Midbrain (tissue), 1 donor: ENCODE data around the gene PHKA1.
"Not testable (repeated sequence)": the region's sequence is repeated elsewhere in the genome, so short reads cannot be mapped to it uniquely, and the experiment has no call there.

Experiments used
- DNase-seq: peaks from one replicate; lab custom pipeline; 2025; lab: John Stamatoyannopoulos, UW

PHKA1 gene

GRCh38 chrX:72572248-72573157 is 141.6 kb downstream of the PHKA1 start, which contains the start of gene HDAC8:
HDAC8 (minus strand) TSS chrX:72572843; CDS start chrX:72572761, 82 bp downstream.
- DNase-seq: peak; percentile 79

- DNase-seq: no peak
Observed at GRCh38 chrX:72569786-72570185, 144.3 kb downstream of the PHKA1 start.

DNA sequence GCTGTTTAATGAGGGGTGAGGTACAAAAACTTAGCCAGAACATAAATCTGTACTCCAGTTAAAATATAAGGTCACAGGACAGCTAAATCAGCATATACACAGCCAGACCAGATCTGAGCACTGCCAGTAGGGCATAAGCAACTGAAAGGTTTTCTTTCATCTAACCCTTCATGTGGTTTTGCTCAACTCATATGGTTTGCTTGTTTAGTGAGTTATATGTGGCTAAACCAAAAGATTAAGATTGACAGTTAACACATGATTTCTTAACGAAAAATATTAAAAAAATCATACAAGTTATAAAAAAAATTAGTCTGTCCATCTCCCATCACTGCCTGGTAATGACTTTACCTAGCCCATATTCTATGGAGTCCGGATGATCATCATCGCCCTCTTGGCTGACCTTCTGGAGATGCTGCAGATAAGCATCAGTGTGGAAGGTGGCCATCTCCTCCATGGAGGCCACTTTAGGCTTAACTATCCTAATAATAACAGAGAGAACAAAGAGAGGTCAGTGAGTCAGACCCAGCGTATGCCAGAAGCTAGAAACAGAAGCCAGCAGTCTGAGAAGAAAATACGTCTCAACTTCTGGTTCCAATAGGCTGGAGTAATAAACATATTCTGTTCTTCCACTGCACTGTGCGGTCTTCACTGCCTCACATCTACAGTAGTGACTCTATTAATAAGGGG is 145.6 kb downstream of the PHKA1 start:
- no peak for DNase-seq

DNA sequence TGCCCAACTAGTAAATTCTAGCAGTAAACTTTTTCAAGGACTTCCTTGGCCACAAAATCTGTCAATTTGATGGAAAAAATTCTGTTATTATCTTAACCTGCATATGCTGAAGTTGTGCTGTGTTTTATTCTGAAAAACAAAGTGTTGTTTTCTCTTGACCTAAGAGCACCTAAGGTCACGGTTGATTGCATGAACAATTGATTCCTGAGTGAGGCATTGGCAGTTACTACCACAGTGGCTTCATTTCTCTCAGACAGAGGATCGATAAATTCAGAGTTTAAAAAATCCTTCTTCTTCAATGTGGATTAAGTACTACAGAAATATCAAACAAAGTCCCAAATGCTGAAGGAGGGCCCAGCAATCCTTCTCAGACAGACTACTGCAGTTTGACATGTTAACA is 147.7 kb downstream of the PHKA1 start:
- DNase-seq: no peak

- DNase-seq: not testable (repeated sequence)
Observed at GRCh38 chrX:72559655-72560054, 154.5 kb downstream of the PHKA1 start.

DNA sequence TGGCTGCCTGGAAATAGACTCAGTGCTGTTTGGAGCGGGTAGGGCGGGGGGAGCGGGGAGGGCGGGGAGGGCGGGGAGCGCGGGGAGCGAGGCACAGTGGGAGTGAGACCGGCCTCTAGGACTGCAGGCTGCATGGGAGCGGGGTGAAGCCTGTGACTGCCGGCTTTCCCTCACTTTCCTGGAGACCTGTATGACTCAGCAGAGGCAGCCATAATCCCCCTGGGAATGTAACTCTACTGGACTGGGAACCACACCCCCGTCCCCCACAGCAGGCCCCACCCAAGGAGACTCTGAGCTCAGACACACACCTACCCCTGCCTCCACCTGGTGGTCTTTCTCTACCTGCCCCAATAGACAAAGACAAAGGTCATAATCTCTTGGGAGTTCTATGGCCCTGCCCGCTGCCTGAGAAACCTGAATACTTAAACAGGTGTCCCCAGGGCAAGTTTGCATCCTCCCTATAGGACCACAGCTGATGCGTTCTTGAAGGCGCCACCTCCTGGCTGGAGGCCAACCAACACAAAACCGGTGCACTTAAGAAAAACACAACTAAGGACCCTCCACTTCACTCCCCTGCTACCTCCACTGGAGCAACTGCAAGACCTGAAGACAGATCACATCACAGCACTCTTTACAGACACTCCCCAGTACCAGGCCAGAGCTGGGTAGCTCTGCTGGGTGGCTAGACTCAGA is 159.5 kb downstream of the PHKA1 start:
- DNase-seq: no peak

DNA sequence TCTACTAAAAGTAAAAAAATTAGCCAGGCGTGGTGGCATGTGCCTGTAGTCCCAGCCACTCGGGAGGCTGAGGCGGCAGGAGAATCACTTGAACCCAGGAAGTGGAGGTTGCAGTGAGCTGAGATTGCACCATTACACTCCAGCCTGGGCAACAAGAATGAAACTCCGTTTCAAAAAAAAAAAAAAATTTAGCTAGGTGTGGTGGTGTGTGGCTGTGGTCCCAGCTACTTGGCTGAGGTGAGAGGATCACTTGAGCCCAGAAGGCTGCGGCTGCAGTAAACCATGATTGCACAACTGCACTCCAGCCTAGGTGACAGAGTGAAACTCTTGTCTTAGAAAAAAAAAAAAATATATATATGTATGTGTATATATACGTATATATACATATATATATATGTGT is 161.7 kb downstream of the PHKA1 start:
- not testable (repeated sequence) for DNase-seq

DNA sequence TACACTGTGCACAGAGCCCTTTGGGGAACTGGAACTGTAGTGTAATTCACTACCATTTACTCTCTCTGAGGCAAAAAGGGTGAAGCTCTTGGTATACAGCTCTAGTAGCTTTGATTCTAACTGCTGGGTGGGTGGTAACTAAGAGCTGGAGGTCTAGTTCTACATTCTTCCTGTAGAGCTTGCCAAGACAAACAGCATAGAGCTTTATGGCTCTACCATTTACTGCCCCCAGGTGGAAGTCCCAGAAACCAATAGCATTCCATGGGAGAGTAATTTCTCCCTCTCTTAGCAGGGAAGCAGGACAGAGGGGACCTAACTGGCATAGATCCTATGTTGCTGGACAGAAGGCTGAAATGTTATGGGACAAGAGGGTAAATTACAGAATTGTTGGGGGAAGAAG is 168.1 kb downstream of the PHKA1 start:
- no peak for DNase-seq

DNA sequence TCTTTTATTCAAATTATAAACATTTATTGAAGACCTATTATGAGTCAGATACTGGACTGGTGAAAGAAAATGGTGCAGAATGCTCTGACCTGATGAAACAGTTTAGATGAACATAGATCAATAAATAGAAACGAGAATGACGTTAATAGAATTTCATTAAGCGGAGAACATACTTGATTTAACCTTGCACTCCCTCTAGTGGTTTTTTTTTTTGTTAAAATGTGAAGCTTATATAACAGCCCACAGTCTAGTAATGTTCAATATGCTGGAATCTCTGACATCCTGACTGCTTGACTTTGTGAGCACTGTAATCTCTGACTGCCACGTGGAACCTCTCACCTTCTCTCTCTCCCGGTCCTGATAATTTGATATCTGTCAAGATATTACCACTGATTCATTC is 173.8 kb downstream of the PHKA1 start:
- DNase-seq: peak; percentile 2

DNA sequence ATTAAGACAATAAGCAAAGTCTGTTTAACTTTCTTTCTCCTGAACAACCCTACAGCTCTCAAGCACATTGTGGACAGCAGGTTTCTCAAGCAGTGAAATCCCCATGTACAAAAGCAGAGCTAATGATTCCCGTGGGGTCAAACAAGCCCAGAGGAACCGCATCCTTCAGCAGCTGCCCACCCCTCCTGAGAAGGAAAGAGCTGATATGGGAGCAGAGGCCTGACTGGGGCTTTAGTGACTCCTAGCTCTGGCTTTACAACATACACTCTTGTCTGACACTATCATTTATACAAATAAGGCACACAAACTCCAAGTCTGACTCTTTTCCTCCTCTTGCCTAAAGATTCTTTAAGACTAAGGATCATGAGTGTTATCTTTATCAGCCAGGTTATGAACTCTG is 174.3 kb downstream of the PHKA1 start:
- DNase-seq: no peak

- no peak for DNase-seq
Observed at GRCh38 chrX:72536542-72536941, 177.6 kb downstream of the PHKA1 start.

- no peak for DNase-seq
Observed at GRCh38 chrX:72532366-72532765, 181.7 kb downstream of the PHKA1 start.
